Stimulated activated CD8-positive, alpha-beta memory T cell treated with anti-CD3 and anti-CD28 coated beads, Interleukin-4, amount 100 ng/mL, for 1 hour (primary cell): ENCODE data around the gene CAPG.
"Not testable (repeated sequence)": the region's sequence is repeated elsewhere in the genome, so short reads cannot be mapped to it uniquely, and the experiment has no call there.

Experiments used
- DNase-seq, 2 donors: peaks; one replicate each; pipeline ENCODE4 v3.0.0-alpha.2; 2020; ENCODE audit warnings: low read depth in 2 of 2, low spot score in 1 of 2

Gene CAPG

GRCh38 chr2:85409845-85410583, at the start of gene CAPG:
TSS of gene CAPG (minus strand) at chr2:85410366. CDS start at chr2:85402145, 8,221 bp downstream.
- no peak for DNase-seq

GRCh38 chr2:85459771-85460170, 49.6 kb upstream of the CAPG start:
- DNase-seq, result no peak

GRCh38 chr2:85458601-85459563, 48.7 kb upstream of the CAPG start:
- no peak for DNase-seq

GRCh38 chr2:85457877-85458316, 47.7 kb upstream of the CAPG start:
- no peak for DNase-seq

GRCh38 chr2:85457043-85457442, 46.9 kb upstream of the CAPG start:
- no peak for DNase-seq

GRCh38 chr2:85455552-85456090, 45.5 kb upstream of the CAPG start:
- no peak for DNase-seq

GRCh38 chr2:85453571-85453970, 43.4 kb upstream of the CAPG start:
- no peak for DNase-seq

- DNase-seq, result no peak
These were observed 42.1 kb upstream of the CAPG start for GRCh38 chr2:85452237-85452636.

- no peak for DNase-seq
These were observed 39.0 kb upstream of the CAPG start for GRCh38 chr2:85449214-85449588.

- no peak for DNase-seq
These were observed 38.5 kb upstream of the CAPG start for GRCh38 chr2:85448461-85449213.

- DNase-seq, result no peak
These were observed 37.0 kb upstream of the CAPG start for GRCh38 chr2:85447222-85447585.

- no peak for DNase-seq
These were observed 36.4 kb upstream of the CAPG start for GRCh38 chr2:85446296-85447221.

GRCh38 chr2:85445316-85446295, 35.4 kb upstream of the CAPG start:
- no peak for DNase-seq

GRCh38 chr2:85444629-85445172, 34.5 kb upstream of the CAPG start:
- DNase-seq, result no peak

- no peak for DNase-seq
These were observed 31.7 kb upstream of the CAPG start for GRCh38 chr2:85441864-85442263.

GRCh38 chr2:85440729-85441128, 30.6 kb upstream of the CAPG start:
- no peak for DNase-seq

GRCh38 chr2:85439986-85440385, 29.8 kb upstream of the CAPG start:
- DNase-seq, result no peak

- not testable (repeated sequence) for DNase-seq
These were observed 29.4 kb upstream of the CAPG start for GRCh38 chr2:85439569-85439968.

- no peak for DNase-seq
These were observed 28.9 kb upstream of the CAPG start for GRCh38 chr2:85439025-85439472.
